Stimulated activated CD8-positive, alpha-beta memory T cell treated with anti-CD3 and anti-CD28 coated beads, Interleukin-4, amount 100 ng/mL, for 48 hours (primary cell): ENCODE measurements around the gene PITX3.

Source experiments
- DNase-seq: peaks from one replicate; pipeline ENCODE4 v3.0.0-alpha.2; 2020

PITX3 gene

GRCh38 chr10:102241444-102242117 lies at the start of gene PITX3:
Gene PITX3, minus strand, starts transcription at chr10:102241512. Its CDS starts 9,432 bp downstream, at chr10:102232080.
- peak; percentile 93 for DNase-seq

GRCh38 chr10:102289840-102290239 lies 48.5 kb upstream of the PITX3 start:
- no peak for DNase-seq

GRCh38 chr10:102289356-102289755 lies 48.0 kb upstream of the PITX3 start:
- DNase-seq: no peak

- DNase-seq: no peak
Observed at GRCh38 chr10:102287991-102288390, 46.7 kb upstream of the PITX3 start.

GRCh38 chr10:102287538-102287937 lies 46.2 kb upstream of the PITX3 start:
- no peak for DNase-seq

- no peak for DNase-seq
Observed at GRCh38 chr10:102286216-102286615, 44.9 kb upstream of the PITX3 start.

- DNase-seq: no peak
Observed at GRCh38 chr10:102285133-102285532, 43.8 kb upstream of the PITX3 start.

GRCh38 chr10:102284531-102284930 lies 43.2 kb upstream of the PITX3 start:
- no peak for DNase-seq

- DNase-seq: no peak
Observed at GRCh38 chr10:102283890-102284289, 42.6 kb upstream of the PITX3 start.

- DNase-seq: no peak
Observed at GRCh38 chr10:102283488-102283887, 42.2 kb upstream of the PITX3 start.

GRCh38 chr10:102281102-102281487 lies 39.8 kb upstream of the PITX3 start:
- no peak for DNase-seq

GRCh38 chr10:102280397-102281101 lies 39.2 kb upstream of the PITX3 start:
- no peak for DNase-seq

GRCh38 chr10:102279104-102279503 lies 37.8 kb upstream of the PITX3 start:
- DNase-seq: no peak

GRCh38 chr10:102275343-102275742 lies 34.0 kb upstream of the PITX3 start:
- DNase-seq: no peak

GRCh38 chr10:102274062-102274461 lies 32.8 kb upstream of the PITX3 start:
- DNase-seq: no peak

- no peak for DNase-seq
Observed at GRCh38 chr10:102269017-102269416, 27.7 kb upstream of the PITX3 start.

GRCh38 chr10:102268375-102268888 lies 27.1 kb upstream of the PITX3 start:
- DNase-seq: no peak

GRCh38 chr10:102267748-102268147 lies 26.4 kb upstream of the PITX3 start:
- no peak for DNase-seq

- DNase-seq: no peak
Observed at GRCh38 chr10:102266670-102267069, 25.4 kb upstream of the PITX3 start.

- DNase-seq: no peak
Observed at GRCh38 chr10:102264371-102264770, 23.1 kb upstream of the PITX3 start.

- no peak for DNase-seq
Observed at GRCh38 chr10:102262744-102263370, 21.5 kb upstream of the PITX3 start.

GRCh38 chr10:102261842-102262241 lies 20.5 kb upstream of the PITX3 start:
- DNase-seq: no peak

GRCh38 chr10:102261196-102261595 lies 19.9 kb upstream of the PITX3 start:
- DNase-seq: no peak

GRCh38 chr10:102255404-102255803 lies 14.1 kb upstream of the PITX3 start:
- no peak for DNase-seq
